ENCODE data around the gene HSDL1.

GRCh38 chr16:84075376-84075775 lies 69.6 kb downstream of the HSDL1 start:
- TF ChIP-seq EZH2 (IDR thresholded peaks at IDR 0.05; ENCODE audit: insufficient read depth, poor library complexity, severe bottlenecking), result no peak
- no peak for TF ChIP-seq EZH2phosphoT487 (IDR thresholded peaks at IDR 0.05; ENCODE audit: insufficient read depth, low read depth)

Measured in GM23248 (cell line).